ENCODE measurements around the gene EIPR1. TPM values are rescaled to one million over a fixed set of nuclear protein-coding genes. Genes with fewer than 3 reads are reported as not detected.

The EIPR1 gene
- polyA plus RNA-seq, 1 donor from 2014 or later: 138 TPM

GRCh38 chr2:3320910-3321605 lies 56.6 kb downstream of the EIPR1 start:
- no peak overlapping the region for H2AFZ ChIP-seq (ENCODE audit: low read depth, low read length)
- peaks cover 5% of the 10 kb centered on the region for H3K36me3 ChIP-seq (ENCODE audit: insufficient read depth, low read length)
- H3K27ac ChIP-seq (ENCODE audit: low read length): no peak overlapping the region
- no peaks in the 10 kb centered on the region for H3F3A ChIP-seq (ENCODE audit: insufficient read depth, low read length, poor library complexity, severe bottlenecking)
- H4K20me1 ChIP-seq (ENCODE audit: insufficient read depth): no peaks in the 10 kb centered on the region
- no peak overlapping the region for H3K4me2 ChIP-seq (ENCODE audit: low read length)
- H3K4me3 ChIP-seq (ENCODE audit: low read length): no peak overlapping the region
- H3K9me2 ChIP-seq (ENCODE audit: insufficient read depth, low read length): no peaks in the 10 kb centered on the region
- H3K79me2 ChIP-seq (replicated peaks; ENCODE audit: insufficient read depth, low read length): no peaks in the 10 kb centered on the region
- no peak for TF ChIP-seq EZH2 (IDR thresholded peaks at IDR 0.05; ENCODE audit: borderline replicate concordance, insufficient read depth, low read length, poor library complexity, severe bottlenecking)
- TF ChIP-seq TAF1 (IDR thresholded peaks at IDR 0.05; ENCODE audit: low read depth): no peak
- TF ChIP-seq CTCF (IDR thresholded peaks at IDR 0.05; ENCODE audit: poor library complexity, severe bottlenecking): no peak
- no peak for TF ChIP-seq REST (IDR thresholded peaks at IDR 0.05; ENCODE audit: borderline replicate concordance)
- TF ChIP-seq MXI1 (conservative IDR thresholded peaks at IDR 0.05; ENCODE audit: poor library complexity, severe bottlenecking): no peak
- TF ChIP-seq SMC3 (conservative IDR thresholded peaks at IDR 0.05; ENCODE audit: poor library complexity): no peak
- TF ChIP-seq RAD21 (conservative IDR thresholded peaks at IDR 0.05): no peak
- no peak for TF ChIP-seq POLR2AphosphoS5 (IDR thresholded peaks at IDR 0.05)
- no peak for TF ChIP-seq EP300 (conservative IDR thresholded peaks at IDR 0.05; ENCODE audit: poor library complexity, severe bottlenecking)
- no peaks in the 10 kb centered on the region for H3K27me3 ChIP-seq (ENCODE audit: insufficient read depth, low read depth, low read length)
- no peak overlapping the region for H3K9ac ChIP-seq (ENCODE audit: low read length)
- no peaks in the 10 kb centered on the region for H3K9me3 ChIP-seq (ENCODE audit: low read length)

- no peaks in the 10 kb centered on the region for H3K9me3 ChIP-seq (ENCODE audit: low read length)
- no peak overlapping the region for H2AFZ ChIP-seq (ENCODE audit: low read depth, low read length)
- H3K79me2 ChIP-seq (replicated peaks; ENCODE audit: insufficient read depth, low read length): no peaks in the 10 kb centered on the region
- H3K4me2 ChIP-seq (ENCODE audit: low read length): no peak overlapping the region
- H3K27ac ChIP-seq (ENCODE audit: low read length): no peak overlapping the region
- H3K9ac ChIP-seq (ENCODE audit: low read length): no peak overlapping the region
- no peaks in the 10 kb centered on the region for H3K27me3 ChIP-seq (ENCODE audit: insufficient read depth, low read depth, low read length)
- H3K4me3 ChIP-seq (ENCODE audit: low read length): no peak overlapping the region
- H3F3A ChIP-seq (ENCODE audit: insufficient read depth, low read length, poor library complexity, severe bottlenecking): no peaks in the 10 kb centered on the region
- H3K36me3 ChIP-seq (ENCODE audit: insufficient read depth, low read length): peaks cover 5% of the 10 kb centered on the region
- no peak for TF ChIP-seq EZH2 (IDR thresholded peaks at IDR 0.05; ENCODE audit: borderline replicate concordance, insufficient read depth, low read length, poor library complexity, severe bottlenecking)
- TF ChIP-seq POLR2AphosphoS5 (IDR thresholded peaks at IDR 0.05): no peak
- no peak for TF ChIP-seq TAF1 (IDR thresholded peaks at IDR 0.05; ENCODE audit: low read depth)
- TF ChIP-seq MXI1 (conservative IDR thresholded peaks at IDR 0.05; ENCODE audit: poor library complexity, severe bottlenecking): no peak
- TF ChIP-seq REST (IDR thresholded peaks at IDR 0.05; ENCODE audit: borderline replicate concordance): no peak
- TF ChIP-seq CTCF (IDR thresholded peaks at IDR 0.05; ENCODE audit: poor library complexity, severe bottlenecking): no peak
- TF ChIP-seq SMC3 (conservative IDR thresholded peaks at IDR 0.05; ENCODE audit: poor library complexity): no peak
- TF ChIP-seq EP300 (conservative IDR thresholded peaks at IDR 0.05; ENCODE audit: poor library complexity, severe bottlenecking): no peak
- TF ChIP-seq RAD21 (conservative IDR thresholded peaks at IDR 0.05): no peak
- no peaks in the 10 kb centered on the region for H4K20me1 ChIP-seq (ENCODE audit: insufficient read depth)
- no peaks in the 10 kb centered on the region for H3K9me2 ChIP-seq (ENCODE audit: insufficient read depth, low read length)
These were observed 57.7 kb downstream of the EIPR1 start for GRCh38 chr2:3319745-3320566.

Data from neural cell (in vitro differentiated cells).